Panc1 (cell line): ENCODE data around the gene GPC6. TPM values are rescaled to one million over a fixed set of nuclear protein-coding genes. Genes with fewer than 3 reads are reported as not detected.

Experiments
- ATAC-seq: fragments of 200-7000 bp; cut with Tn5 transposase; 2 replicates; pipeline ENCODE4 v1.9.1; 2020; ENCODE audit warnings: mild to moderate bottlenecking, moderate library complexity
- BruUV-seq: library from RNA; stranded (reverse); fragments of 400-500 nt; replicated peaks from 2 replicates; lab custom pipeline; 2021; lab: Mats Ljungman, UMichigan
- CTCF ChIA-PET: fragments of 300-600 bp; sonication (Branson Sonifier 250); formaldehyde crosslinking; loops from one replicate; lab custom pipeline; 2022; ENCODE audit warnings: antibody characterized with exemption; lab: Charles Lee
- POLR2A ChIA-PET: fragments of 300-600 bp; sonication (Branson Sonifier 250); formaldehyde crosslinking; loops from one replicate; lab custom pipeline; 2022; ENCODE audit warnings: antibody characterized with exemption; lab: Charles Lee
- DNase-seq: peaks from one replicate; pipeline ENCODE4 v3.0.0-alpha.2; 2010; ENCODE audit warnings: low read depth, low spot score
- H3K27ac ChIP-seq: 2 replicates; pipeline ENCODE4 v1.5.1; 2011; ENCODE audit warnings: mild to moderate bottlenecking, low read length, inconsistent platforms
- H3K27me3 ChIP-seq: fragments of 200-500 bp; sonication (Bioruptor generic); 2 replicates; pipeline ENCODE4 v1.6.0; 2014; ENCODE audit warnings: low read length, inconsistent platforms; ENCODE audit not compliant: control insufficient read depth, insufficient read depth
- H3K36me3 ChIP-seq: fragments of 200-500 bp; sonication (Bioruptor generic); 2 replicates; pipeline ENCODE4 v1.5.1; 2014; ENCODE audit warnings: inconsistent platforms, mild to moderate bottlenecking, low read length, moderate library complexity; ENCODE audit not compliant: control insufficient read depth, insufficient read depth
- H3K4me1 ChIP-seq: 2 replicates; pipeline ENCODE4 v1.5.1; 2011; ENCODE audit warnings: inconsistent platforms, mild to moderate bottlenecking, low read length, moderate library complexity; ENCODE audit not compliant: control insufficient read depth, insufficient read depth
- H3K4me3 ChIP-seq, 2 experiments: 2 replicates each; pipeline ENCODE4 v1.5.1; 2011 to 2012; ENCODE audit warnings: low read depth in 2 of 2, low read length in 2 of 2, mild to moderate bottlenecking in 2 of 2, inconsistent platforms in 1 of 2, moderate library complexity in 1 of 2
- H3K9me3 ChIP-seq: fragments of 200-500 bp; sonication (Bioruptor generic); 2 replicates; pipeline ENCODE4 v1.5.1; 2014; ENCODE audit warnings: low read depth, mild to moderate bottlenecking, inconsistent platforms, low read length, moderate library complexity; ENCODE audit not compliant: control insufficient read depth, insufficient read depth
- CTCF ChIP-seq: fragments of 450-650 bp; IDR thresholded peaks from 2 replicates; pipeline ENCODE4 v1.5.1; 2017; ENCODE audit warnings: mild to moderate bottlenecking
- POLR2AphosphoS5 ChIP-seq: IDR thresholded peaks from 2 replicates; pipeline ENCODE4 v1.6.1; 2012; ENCODE audit warnings: mild to moderate bottlenecking, low read depth, low read length, moderate library complexity
- REST ChIP-seq, 2 experiments: IDR thresholded peaks; 2 replicates each; pipeline ENCODE4 v1.6.1; 2011 to 2012; ENCODE audit warnings: low read depth in 2 of 2, control low read depth in 1 of 2, low read length in 1 of 2, mild to moderate bottlenecking in 1 of 2, moderate library complexity in 1 of 2; ENCODE audit not compliant: insufficient read depth in 1 of 2
- SIN3A ChIP-seq: IDR thresholded peaks from 2 replicates; pipeline ENCODE4 v1.6.1; 2012; ENCODE audit warnings: low read depth, mild to moderate bottlenecking, low read length, moderate library complexity, borderline replicate concordance; ENCODE audit not compliant: insufficient read depth
- TCF7L2 ChIP-seq: IDR thresholded peaks from 2 replicates; pipeline ENCODE4 v1.6.1; 2011; ENCODE audit warnings: mild to moderate bottlenecking, low read depth, low read length, inconsistent platforms
- in situ Hi-C: cut with HindIII; loops from 2 replicates; pipeline ENCODE4 v1.10.0; 2016; ENCODE audit warnings: low sequenced_read_pairs, low pct_unique_long_range_greater_than_20kb
- intact Hi-C: fragments of 100-400 bp; cut with micrococcal nuclease; formaldehyde crosslinking; loops from one replicate; pipeline ENCODE4 v1.10.0; 2022; ENCODE audit not compliant: unreplicated experiment
- total RNA-seq: library from RNA; stranded (reverse); gene quantifications from one replicate; pipeline ENCODE4 v1.2.1, GENCODE V29; 2021; ENCODE audit not compliant: unreplicated experiment

Gene GPC6
- total RNA-seq, 1 experiment from 2014 or later: 4.8 TPM

- 0 out of 2 replicates have a peak, but pooled peaks cover 4% of the 10 kb centered on the region for H3K9me3 ChIP-seq
- no peak for ATAC-seq
- in situ Hi-C loops: no loop called here
- no peaks in the 10 kb centered on the region for H3K36me3 ChIP-seq
- H3K4me1 ChIP-seq: no peaks in the 10 kb centered on the region
- H3K27me3 ChIP-seq: no peaks in the 10 kb centered on the region
- CTCF ChIA-PET: interaction anchor here (0.6 kb wide), 1 partner anchor 430 kb away, joined by 6 read pairs; no protein-coding TSS in a partner anchor
- no TSS peak for BruUV-seq
- DNase-seq: no peak
- H3K4me3 ChIP-seq: no peak overlapping the region
- intact Hi-C loops: no loop called here
- no peak overlapping the region for H3K27ac ChIP-seq
- TF ChIP-seq REST (IDR thresholded peaks at IDR 0.05; ENCODE audit: insufficient read depth in 1 of 2, low read depth in 2 of 2, low read length in 1 of 2) (no peak), CTCF (no peak), SIN3A (no peak), POLR2AphosphoS5 (no peak), TCF7L2 (no peak)
- POLR2A ChIA-PET: no interaction called here
These were observed 240.6 kb downstream of the GPC6 start for GRCh38 chr13:93467175-93467574.

GRCh38 chr13:93468433-93468832, 241.8 kb downstream of the GPC6 start:
- in situ Hi-C loops (no loop called here), intact Hi-C loops (no loop called here)
- H3K27ac ChIP-seq: no peak overlapping the region
- TF ChIP-seq REST (IDR thresholded peaks at IDR 0.05; ENCODE audit: insufficient read depth in 1 of 2, low read depth in 2 of 2, low read length in 1 of 2): no peak
- TF ChIP-seq POLR2AphosphoS5: no peak
- no peak for TF ChIP-seq TCF7L2
- TF ChIP-seq CTCF: no peak
- TF ChIP-seq SIN3A: no peak
- no peaks in the 10 kb centered on the region for H3K4me1 ChIP-seq
- ATAC-seq: no peak
- ChIA-PET CTCF (no interaction called here), POLR2A (no interaction called here)
- BruUV-seq: no TSS peak
- DNase-seq: no peak
- H3K27me3 ChIP-seq: no peaks in the 10 kb centered on the region
- no peaks in the 10 kb centered on the region for H3K36me3 ChIP-seq
- no peak overlapping the region for H3K4me3 ChIP-seq
- 0 out of 2 replicates have a peak, but pooled peaks cover 4% of the 10 kb centered on the region for H3K9me3 ChIP-seq
